GM12878 (cell line): ENCODE measurements around the gene COL4A4. TPM values are rescaled to one million over a fixed set of nuclear protein-coding genes. Genes with fewer than 3 reads are reported as not detected.

Experiments
- ATAC-seq: fragments of 200-7000 bp; cut with Tn5 transposase; 3 replicates; pipeline ENCODE4 v1.9.1; 2020; ENCODE audit warnings: mild to moderate bottlenecking, moderate library complexity
- BruUV-seq: library from RNA; stranded (reverse); fragments of 400-500 nt; replicated peaks from 2 replicates; lab custom pipeline; 2021; lab: Mats Ljungman, UMichigan
- CTCF ChIA-PET: fragments of 300-600 bp; sonication (Branson Sonifier 250); formaldehyde crosslinking; extraction: SDS; loops from one replicate; lab custom pipeline; 2021; ENCODE audit warnings: inconsistent platforms; lab: Yijun Ruan, JAX
- POLR2A ChIA-PET: fragments of 350-600 bp; formaldehyde crosslinking; extraction: SDS; loops from one replicate; lab custom pipeline; 2021; ENCODE audit warnings: inconsistent platforms; lab: Charles Lee
- RAD21 ChIA-PET: fragments of 300-600 bp; sonication (Branson Sonifier 250); formaldehyde crosslinking; loops from one replicate; lab custom pipeline; 2023; ENCODE audit warnings: antibody characterized with exemption; ENCODE audit not compliant: unreplicated experiment; lab: Charles Lee
- SMC1A ChIA-PET: fragments of 300-600 bp; sonication (Branson Sonifier 250); formaldehyde crosslinking; loops from one replicate; lab custom pipeline; 2023; ENCODE audit not compliant: unreplicated experiment, uncharacterized antibody; lab: Charles Lee
- DNase-seq: peaks from one replicate; pipeline ENCODE4 v3.0.0-alpha.2; 2011; ENCODE audit warnings: low read depth, low spot score
- FAIRE-seq: peaks from 3 replicates; lab custom pipeline; 2011; peaks lifted over from hg19 to GRCh38; lab: Jason Lieb, UNC
- H2AFZ ChIP-seq: 2 replicates; pipeline ENCODE4 v1.6.0; 2011; ENCODE audit warnings: low read depth, low read length, control low read depth; ENCODE audit not compliant: control insufficient read depth
- H3K27ac ChIP-seq: 2 replicates; pipeline ENCODE4 v1.5.1; 2011; ENCODE audit warnings: control low read depth; ENCODE audit not compliant: control insufficient read depth, insufficient read depth
- H3K27me3 ChIP-seq, 2 experiments: replicated peaks in 1 of 2; 2 replicates each; pipeline versions ENCODE4 v1.6.0 to v1.6.1; 2011; ENCODE audit warnings: low read length in 1 of 2; ENCODE audit not compliant: control insufficient read depth in 2 of 2, insufficient read depth in 2 of 2
- H3K36me3 ChIP-seq, 2 experiments: 2 replicates each; pipeline ENCODE4 v1.5.1; 2011; ENCODE audit warnings: low read length in 1 of 2; ENCODE audit not compliant: control insufficient read depth in 2 of 2, insufficient read depth in 2 of 2
- H3K4me1 ChIP-seq: 2 replicates; pipeline ENCODE4 v1.6.1; 2011; ENCODE audit warnings: mild to moderate bottlenecking, low read length, moderate library complexity, mixed read lengths; ENCODE audit not compliant: control insufficient read depth, insufficient read depth
- H3K4me2 ChIP-seq: 2 replicates; pipeline ENCODE4 v1.6.0; 2011; ENCODE audit warnings: control low read depth; ENCODE audit not compliant: control insufficient read depth, insufficient read depth
- H3K4me3 ChIP-seq: fragments of 200-600 bp; sonication (generic); 2 replicates; pipeline ENCODE4 v1.5.1; 2016
- H3K79me2 ChIP-seq: 2 replicates; pipeline ENCODE4 v1.6.0; 2011; ENCODE audit warnings: low read length; ENCODE audit not compliant: control insufficient read depth, insufficient read depth
- H3K9ac ChIP-seq: 2 replicates; pipeline ENCODE4 v1.8.0; 2011; ENCODE audit warnings: low read length, control low read depth, mixed read lengths; ENCODE audit not compliant: control insufficient read depth, insufficient read depth
- H3K9me3 ChIP-seq: replicated peaks from 3 replicates; pipeline ENCODE4 v1.5.1; 2011; ENCODE audit warnings: mild to moderate bottlenecking, low read length; ENCODE audit not compliant: control insufficient read depth, insufficient read depth
- H4K20me1 ChIP-seq: 2 replicates; pipeline ENCODE4 v1.6.0; 2011; ENCODE audit not compliant: control insufficient read depth, insufficient read depth
- BCL11A ChIP-seq: IDR thresholded peaks from 2 replicates; pipeline ENCODE4 v1.6.1; 2011; ENCODE audit warnings: low read depth, low read length
- CBX5 ChIP-seq: sonication (generic); IDR thresholded peaks from 2 replicates; pipeline ENCODE4 v1.6.1; 2016; ENCODE audit warnings: low read depth, moderate library complexity, mild to moderate bottlenecking, inconsistent platforms
- CEBPB ChIP-seq, 2 experiments: fragments of 150-350 bp in 1 of 2; IDR thresholded peaks; 2 replicates each; pipeline ENCODE4 v1.6.1; 2012 to 2014; ENCODE audit warnings: low read depth in 2 of 2, low read length in 2 of 2, borderline replicate concordance in 1 of 2, inconsistent platforms in 1 of 2
- CEBPZ ChIP-seq: fragments of 150-350 bp; IDR thresholded peaks from 2 replicates; pipeline ENCODE4 v1.6.1; 2016; ENCODE audit warnings: low read depth, low read length
- CHD1 ChIP-seq: IDR thresholded peaks from 2 replicates; pipeline ENCODE4 v1.6.1; 2012; ENCODE audit warnings: low read depth, low read length, improper control_type of control experiment
- E2F8 ChIP-seq: fragments of 450-650 bp; IDR thresholded peaks from 2 replicates; pipeline ENCODE4 v1.6.1; 2018; ENCODE audit warnings: mild to moderate bottlenecking, low read depth, moderate library complexity; ENCODE audit not compliant: partially characterized antibody
- GATAD2B ChIP-seq: fragments of 450-650 bp; conservative IDR thresholded peaks from 2 replicates; pipeline ENCODE4 v1.6.1; 2017; ENCODE audit warnings: low read depth, mild to moderate bottlenecking, moderate library complexity
- LARP7 ChIP-seq: fragments of 450-650 bp; IDR thresholded peaks from 2 replicates; pipeline ENCODE4 v1.6.1; 2017; ENCODE audit warnings: mild to moderate bottlenecking
- MYB ChIP-seq: fragments of 150-350 bp; IDR thresholded peaks from 2 replicates; pipeline ENCODE4 v1.6.1; 2014; ENCODE audit warnings: mild to moderate bottlenecking, low read depth, low read length, borderline replicate concordance
- NFXL1 ChIP-seq: fragments of 450-650 bp; IDR thresholded peaks from 2 replicates; pipeline ENCODE4 v1.6.1; 2017; ENCODE audit warnings: antibody characterized with exemption, mild to moderate bottlenecking, borderline replicate concordance
- PAX5 ChIP-seq: IDR thresholded peaks from 2 replicates; pipeline ENCODE4 v1.6.1; 2011; ENCODE audit warnings: low read depth, low read length, borderline replicate concordance
- RUNX3 ChIP-seq: IDR thresholded peaks from 2 replicates; pipeline ENCODE4 v1.6.1; 2012; ENCODE audit warnings: low read length, inconsistent platforms
- TCF7 ChIP-seq: IDR thresholded peaks from 2 replicates; pipeline ENCODE4 v1.6.1; 2014; ENCODE audit warnings: antibody characterized with exemption, borderline replicate concordance
- YY1 ChIP-seq: IDR thresholded peaks from 2 replicates; pipeline ENCODE4 v1.6.1; 2011; ENCODE audit warnings: low read depth, mild to moderate bottlenecking, low read length
- ZBTB40 ChIP-seq: fragments of 450-650 bp; IDR thresholded peaks from 2 replicates; pipeline ENCODE4 v1.6.1; 2016; ENCODE audit warnings: mild to moderate bottlenecking, moderate library complexity, borderline replicate concordance
- WGBS: methylation state at CpG from one replicate; pipeline ENCODE4 v1.1.6; 2016; ENCODE audit warnings: low lambda C conversion rate; ENCODE audit not compliant: insufficient replicate concordance, insufficient coverage; ENCODE audit errors: missing lambda C conversion rate; 5-methylcytosine and 5-hydroxymethylcytosine counted together
- in situ Hi-C: fragments of 300-500 bp; cut with MboI; formaldehyde crosslinking; loops from 9 replicates; pipeline ENCODE4 v1.14.3; 2018; ENCODE audit warnings: mixed read lengths
- intact Hi-C: fragments of 100-400 bp; cut with micrococcal nuclease; formaldehyde crosslinking; loops from one replicate; pipeline ENCODE4 v1.14.2; 2022; ENCODE audit not compliant: unreplicated experiment
- polyA plus RNA-seq, 11 experiments: library from polyadenylated mRNA; depleted of rRNA in 4 of 11; unstranded in 6 of 11; stranded (reverse) in 5 of 11; fragments of >200 nt; fragmentation: Nextera tagmentation in 4 of 11; fragmentation: Illumina TruSeq in 1 of 11; extraction: Ambion mirVana in 4 of 11; extraction: Trizol in 1 of 11; gene quantifications; 1 replicate in 1 of 11; 2 replicates in 10 of 11; pipeline versions ENCODE4 v1.2.1 to v1.2.3, GENCODE V29; 2011 to 2016; ENCODE audit warnings: inconsistent platforms in 2 of 11, missing spikeins in 2 of 11, low read depth in 1 of 11
- total RNA-seq, 4 experiments: library from RNA; depleted of rRNA in 3 of 4; stranded (reverse); fragments of >200 nt in 3 of 4; fragmentation: Illumina TruSeq in 1 of 4; extraction: Trizol in 1 of 4; gene quantifications; 2 replicates each; pipeline versions ENCODE4 v1.2.1 to v1.2.3, GENCODE V29; 2013 to 2021

Gene COL4A4
- total and polyA plus RNA-seq, 10 of the 15 experiments (the other 5 are each of a cell fraction or from before 2014, with no cell fraction given), result 0.19 to 4.0 (median 2.1) TPM

- Histone ChIP-seq H3K27me3 (no peaks in the 10 kb centered on the region), H3K9ac (no peak overlapping the region), H4K20me1 (no peaks in the 10 kb centered on the region), H3K79me2 (no peaks in the 10 kb centered on the region), H3K36me3 (peaks cover 0 to 3% of the 10 kb centered on the region in 2 experiments; a peak in 1 of 4 replicates), H3K27ac (no peak overlapping the region), H3K9me3 (no peaks in the 10 kb centered on the region; the same call in 2 of the 3 replicates), H2AFZ (no peak overlapping the region), H3K4me3 (no peak overlapping the region), H3K4me1 (no peaks in the 10 kb centered on the region; the same call in 1 of the 2 replicates), H3K4me2 (no peak overlapping the region)
- WGBS, result 64% methylated on average over 2 of the region's 2 CpGs
- in situ Hi-C loops (loop anchor here (25.0 kb wide), 1 partner anchor 765 kb away; no protein-coding TSS in a partner anchor), intact Hi-C loops (no loop called here)
- ATAC-seq (peak; percentile 51; the same call in 2 of the 3 replicates), DNase-seq (no peak), FAIRE-seq (no peak)
- RAD21 ChIA-PET, result no interaction called here
- SMC1A ChIA-PET, result interaction anchor here (1.3 kb wide), 1 partner anchor 167 kb away, joined by 3 read pairs; no protein-coding TSS in a partner anchor
- no TSS peak for BruUV-seq
- POLR2A ChIA-PET, result no interaction called here
- CTCF ChIA-PET, result interaction anchor here (1.7 kb wide), 1 partner anchor 175 kb away, joined by 7 read pairs; no protein-coding TSS in a partner anchor
- TF ChIP-seq CBX5, result no peak
- no peak for TF ChIP-seq ZBTB40
- no peak for TF ChIP-seq CEBPB (IDR thresholded peaks at IDR 0.05; ENCODE audit: borderline replicate concordance in 1 of 2, low read depth in 2 of 2, low read length in 2 of 2)
- TF ChIP-seq E2F8, result no peak
- no peak for TF ChIP-seq MYB
- no peak for TF ChIP-seq CEBPZ
- no peak for TF ChIP-seq CHD1
- TF ChIP-seq RUNX3, result peak; percentile 94
- peak; percentile 95 for TF ChIP-seq TCF7
- TF ChIP-seq NFXL1, result no peak
- TF ChIP-seq GATAD2B, result no peak
- no peak for TF ChIP-seq BCL11A
- no peak for TF ChIP-seq PAX5
- no peak for TF ChIP-seq YY1
- no peak for TF ChIP-seq LARP7
Observed at GRCh38 chr2:226977775-226978190, 186.2 kb downstream of the COL4A4 start.
